K562 (cell line): Measurements from ENCODE around the gene DSCAM. TPM values are rescaled to one million over a fixed set of nuclear protein-coding genes. Genes with fewer than 3 reads are reported as not detected.

Experiments
- ATAC-seq: fragments of 200-7000 bp; cut with Tn5 transposase; 3 replicates; pipeline ENCODE4 v1.9.1; 2020; ENCODE audit warnings: moderate library complexity
- BruUV-seq: library from RNA; stranded (reverse); fragments of 400-500 nt; replicated peaks from 2 replicates; lab custom pipeline; 2021; lab: Mats Ljungman, UMichigan
- CTCF ChIA-PET: fragments of 300-600 bp; formaldehyde crosslinking; extraction: SDS; loops from one replicate; lab custom pipeline; 2021; ENCODE audit warnings: low intra/inter-chr PET ratio; lab: Yijun Ruan, JAX
- POLR2A ChIA-PET: fragments of 300-600, 350-650 bp; sonication (Branson Sonifier 250); formaldehyde crosslinking; extraction: SDS; loops from one replicate; lab custom pipeline; 2021; ENCODE audit warnings: antibody characterized with exemption, inconsistent platforms; lab: Yijun Ruan, JAX
- DNase-seq, 4 experiments: peaks; one replicate each; pipeline versions ENCODE4 v3.0.0 to v3.0.0-alpha.2; 2011 to 2018; ENCODE audit warnings: low spot score in 3 of 4, mixed read lengths in 3 of 4; ENCODE audit errors: extremely low read depth in 1 of 4
- FAIRE-seq: peaks from 2 replicates; lab custom pipeline; 2011; peaks lifted over from hg19 to GRCh38; lab: Jason Lieb, UNC
- H2AFZ ChIP-seq: 2 replicates; pipeline ENCODE4 v1.6.0; 2011; ENCODE audit warnings: low read depth, low read length, control low read depth, inconsistent platforms
- H3K27ac ChIP-seq: fragments of 200-600 bp; 3 replicates; pipeline ENCODE4 v1.8.0; 2011; ENCODE audit warnings: low read depth, mild to moderate bottlenecking, control low read depth, inconsistent platforms, low read length, moderate library complexity, mixed read lengths; ENCODE audit errors: extremely low read depth
- H3K27me3 ChIP-seq, 2 experiments: fragments of 300-600 bp in 1 of 2; 2 replicates in 1 of 2; 3 replicates in 1 of 2; pipeline versions ENCODE4 v1.6.0 to v1.8.0; 2011; ENCODE audit warnings: inconsistent platforms in 2 of 2, low read length in 2 of 2, mild to moderate bottlenecking in 1 of 2, mixed read lengths in 1 of 2, moderate library complexity in 1 of 2; ENCODE audit not compliant: control insufficient read depth in 2 of 2, insufficient read depth in 2 of 2
- H3K36me3 ChIP-seq: fragments of 300-600 bp; 3 replicates; pipeline ENCODE4 v1.8.0; 2011; ENCODE audit warnings: mild to moderate bottlenecking, low read length, inconsistent platforms; ENCODE audit not compliant: control insufficient read depth, insufficient read depth
- H3K4me1 ChIP-seq, 2 experiments: fragments of 200-600 bp in 1 of 2; replicated peaks in 1 of 2; 2 replicates in 1 of 2; 3 replicates in 1 of 2; pipeline versions ENCODE4 v1.5.1 to v1.8.0; 2011; ENCODE audit warnings: inconsistent platforms in 2 of 2, low read length in 2 of 2, mild to moderate bottlenecking in 1 of 2, mixed read lengths in 1 of 2, moderate library complexity in 1 of 2; ENCODE audit not compliant: control insufficient read depth in 2 of 2, insufficient read depth in 2 of 2
- H3K4me2 ChIP-seq: 2 replicates; pipeline ENCODE4 v1.6.1; 2011; ENCODE audit warnings: low read length, control low read depth, inconsistent platforms, mixed read lengths; ENCODE audit not compliant: insufficient read depth
- H3K4me3 ChIP-seq: fragments of 200-600 bp; sonication (generic), shearing (Covaris generic); 2 replicates; pipeline ENCODE4 v1.5.1; 2016; ENCODE audit warnings: control low read depth, inconsistent platforms
- H3K79me2 ChIP-seq: fragments of 200-600 bp; 3 replicates; pipeline ENCODE4 v1.8.0; 2011; ENCODE audit warnings: low read length, inconsistent platforms; ENCODE audit not compliant: control insufficient read depth, insufficient read depth
- H3K9ac ChIP-seq, 2 experiments: 2 replicates each; pipeline versions ENCODE4 v1.6.0 to v1.6.1; 2011; ENCODE audit warnings: low read depth in 2 of 2, low read length in 2 of 2, control low read depth in 1 of 2, inconsistent platforms in 1 of 2, mild to moderate bottlenecking in 1 of 2, mixed read lengths in 1 of 2; ENCODE audit not compliant: insufficient read depth in 1 of 2
- H3K9me1 ChIP-seq: one replicate; pipeline ENCODE4 v1.6.0; 2011; ENCODE audit warnings: inconsistent platforms, mild to moderate bottlenecking, low read length, moderate library complexity; ENCODE audit not compliant: control insufficient read depth, insufficient read depth
- H3K9me3 ChIP-seq: replicated peaks from 2 replicates; pipeline ENCODE4 v1.5.1; 2011; ENCODE audit warnings: low read depth, low read length, inconsistent platforms; ENCODE audit not compliant: control insufficient read depth, insufficient read depth
- H4K20me1 ChIP-seq: replicated peaks from 2 replicates; pipeline ENCODE4 v1.6.1; 2011; ENCODE audit warnings: low read length, inconsistent platforms, mixed read lengths; ENCODE audit not compliant: control insufficient read depth, insufficient read depth
- BACH1 ChIP-seq: fragments of 200-800 bp; sonication (Bioruptor generic); IDR thresholded peaks from 2 replicates; pipeline ENCODE4 v1.6.1; 2016; ENCODE audit warnings: missing genetic modification characterization, missing compliant biosample characterization
- CREBBP ChIP-seq: IDR thresholded peaks from one replicate; pipeline ENCODE4 v1.6.1; 2012; ENCODE audit warnings: low read depth, mild to moderate bottlenecking, control low read depth, inconsistent platforms, low read length
- FOXJ2 ChIP-seq: fragments of 200-800 bp; sonication (Bioruptor generic); IDR thresholded peaks from 2 replicates; pipeline ENCODE4 v1.6.1; 2016; ENCODE audit warnings: missing genetic modification characterization, missing compliant biosample characterization
- SIX5 ChIP-seq, 2 experiments: IDR thresholded peaks; 2 replicates each; pipeline ENCODE4 v1.6.1; 2011; ENCODE audit warnings: low read length in 2 of 2, borderline replicate concordance in 1 of 2, low read depth in 1 of 2, mild to moderate bottlenecking in 1 of 2, moderate library complexity in 1 of 2; ENCODE audit not compliant: insufficient read depth in 1 of 2
- U2AF2 ChIP-seq: fragments of 200-400 bp; formaldehyde crosslinking; optimal IDR thresholded peaks from 2 replicates; pipeline ENCODE3; 2017; ENCODE audit warnings: low read depth, mild to moderate bottlenecking, low read length
- ZFP91 ChIP-seq: sonication (generic); formaldehyde crosslinking; IDR thresholded peaks from 2 replicates; pipeline ENCODE4 v1.8.0; 2022; ENCODE audit warnings: mild to moderate bottlenecking, missing genetic modification reagents
- ZNF165 ChIP-seq: fragments of 250-450 bp; sonication (Bioruptor Pico); IDR thresholded peaks from 2 replicates; pipeline ENCODE4 v1.4.0; 2020; ENCODE audit warnings: borderline replicate concordance
- ZNF384 ChIP-seq: IDR thresholded peaks from 2 replicates; pipeline ENCODE4 v1.6.1; 2012; ENCODE audit warnings: low read depth, low read length, improper control_type of control experiment
- WGBS: fragments of 100-300 bp; shearing (Covaris generic); methylation state at CpG from one replicate; pipeline ENCODE4 v1.1.6; 2016; ENCODE audit warnings: low coverage, mixed read lengths; ENCODE audit not compliant: insufficient coverage; ENCODE audit errors: missing lambda C conversion rate; 5-methylcytosine and 5-hydroxymethylcytosine counted together
- in situ Hi-C: fragments of 300-500 bp; cut with MboI; formaldehyde crosslinking; loops from 4 replicates; pipeline ENCODE4 v1.15.0; 2018; ENCODE audit warnings: inconsistent platforms, mixed read lengths
- intact Hi-C: fragments of 100-400 bp; cut with micrococcal nuclease; formaldehyde crosslinking; loops from 2 replicates; pipeline ENCODE4 v1.14.2; 2022
- polyA plus RNA-seq, 8 experiments: library from polyadenylated mRNA; depleted of rRNA in 4 of 8; stranded (reverse) in 5 of 8; unstranded in 3 of 8; fragments of >200 nt; fragmentation: Nextera tagmentation in 2 of 8; fragmentation: Illumina TruSeq in 1 of 8; extraction: Ambion mirVana in 2 of 8; extraction: Trizol in 1 of 8; gene quantifications; 2 replicates each; pipeline versions ENCODE4 v1.2.1 to v1.2.3, GENCODE V29; 2011 to 2014; ENCODE audit warnings: inconsistent platforms in 1 of 8, missing spikeins in 1 of 8
- total RNA-seq, 7 experiments: library from RNA; depleted of rRNA in 6 of 7; stranded (reverse); fragments of >200 nt in 6 of 7; fragmentation: Illumina TruSeq in 2 of 7; extraction: Trizol in 2 of 7; gene quantifications; 2 replicates each; pipeline versions ENCODE4 v1.2.1 to v1.2.3, GENCODE V29; 2011 to 2021; ENCODE audit warnings: low replicate concordance in 1 of 7

The DSCAM gene
- total and polyA plus RNA-seq, 9 of the 15 experiments (the other 6 are each of a cell fraction or from before 2014, with no cell fraction given) = not detected

GRCh38 chr21:40436261-40436660 lies 410.7 kb downstream of the DSCAM start:
- intact Hi-C loops = no loop called here
- Histone ChIP-seq H3K79me2 (no peaks in the 10 kb centered on the region), H3K4me1 (no peaks in the 10 kb centered on the region), H3K4me3 (no peak overlapping the region), H4K20me1 (no peaks in the 10 kb centered on the region), H3K9me1 (no peaks in the 10 kb centered on the region), H3K27me3 (no peaks in the 10 kb centered on the region), H3K27ac (no peak overlapping the region), H3K36me3 (no peaks in the 10 kb centered on the region), H3K4me2 (no peak overlapping the region), H3K9ac (no peak overlapping the region), H2AFZ (no peak overlapping the region), H3K9me3 (peaks cover 1% of the 10 kb centered on the region; the same call in 1 of the 2 replicates)
- no TSS peak for BruUV-seq
- in situ Hi-C loops = no loop called here
- FAIRE-seq (no peak), ATAC-seq (no peak), DNase-seq (no peak)
- ChIA-PET CTCF (no interaction called here), POLR2A (interaction anchor here (1.0 kb wide), 1 partner anchor 25 kb away, joined by 3 read pairs; no protein-coding TSS in a partner anchor)
- 0% methylated on average over 1 of the region's 1 CpG for WGBS
- TF ChIP-seq ZFP91 = no peak
- no peak for TF ChIP-seq ZNF165 (CRISPR knock-in tag)
- TF ChIP-seq SIX5 (IDR thresholded peaks at IDR 0.05; ENCODE audit: borderline replicate concordance in 1 of 2, insufficient read depth in 1 of 2, low read depth in 1 of 2, low read length in 2 of 2) = no peak
- no peak for TF ChIP-seq CREBBP
- no peak for TF ChIP-seq ZNF384
- TF ChIP-seq FOXJ2 (tag) = no peak
- TF ChIP-seq U2AF2 = no peak
- TF ChIP-seq BACH1 (tag) = no peak
- TF ChIP-seq, all 486 proteins: peak for 0
